IPS DF 19.7 (cell line): Measurements from ENCODE around the gene TRDMT1.
A peak's percentile ranks its signal among the peaks of the same experiment; 100 is the strongest.

ENCODE experiments used
- DNase-seq: peaks from one replicate; pipeline ENCODE4 v3.0.0-alpha.2; 2013; ENCODE audit warnings: low read depth, low spot score

Gene TRDMT1

GRCh38 chr10:17231788-17232187 is 30.3 kb upstream of the TRDMT1 start:
- DNase-seq: no peak

GRCh38 chr10:17229967-17230682 is 28.7 kb upstream of the TRDMT1 start:
- peak; percentile 76 for DNase-seq

GRCh38 chr10:17229717-17229966 is 28.2 kb upstream of the TRDMT1 start:
- no peak for DNase-seq

GRCh38 chr10:17229016-17229716 is 27.7 kb upstream of the TRDMT1 start:
- DNase-seq: no peak

- no peak for DNase-seq
Observed at GRCh38 chr10:17228091-17229015, 26.9 kb upstream of the TRDMT1 start, which contains the start of gene VIM. Gene VIM (plus strand): TSS chr10:17228241. CDS start chr10:17229423, 1,182 bp downstream.

- no peak for DNase-seq
Observed at GRCh38 chr10:17227367-17228090, 26.1 kb upstream of the TRDMT1 start.

GRCh38 chr10:17226891-17227303 is 25.4 kb upstream of the TRDMT1 start:
- no peak for DNase-seq

GRCh38 chr10:17225808-17226207 is 24.3 kb upstream of the TRDMT1 start:
- no peak for DNase-seq

- DNase-seq: no peak
Observed at GRCh38 chr10:17222329-17222728, 20.9 kb upstream of the TRDMT1 start.

GRCh38 chr10:17220652-17221100 is 19.2 kb upstream of the TRDMT1 start:
- DNase-seq: no peak

- DNase-seq: no peak
Observed at GRCh38 chr10:17219024-17219423, 17.6 kb upstream of the TRDMT1 start.

- DNase-seq: no peak
Observed at GRCh38 chr10:17217631-17218232, 16.3 kb upstream of the TRDMT1 start.

GRCh38 chr10:17216901-17217395 is 15.5 kb upstream of the TRDMT1 start:
- no peak for DNase-seq

- DNase-seq: no peak
Observed at GRCh38 chr10:17216217-17216900, 14.9 kb upstream of the TRDMT1 start.

- DNase-seq: no peak
Observed at GRCh38 chr10:17215782-17216122, 14.3 kb upstream of the TRDMT1 start.

GRCh38 chr10:17214971-17215781 is 13.7 kb upstream of the TRDMT1 start:
- no peak for DNase-seq

- no peak for DNase-seq
Observed at GRCh38 chr10:17214526-17214925, 13.1 kb upstream of the TRDMT1 start.

GRCh38 chr10:17213646-17214349 is 12.3 kb upstream of the TRDMT1 start:
- DNase-seq: no peak

GRCh38 chr10:17212802-17213221 is 11.3 kb upstream of the TRDMT1 start:
- DNase-seq: no peak
